ENCODE measurements around the gene KAT6B.

DNA sequence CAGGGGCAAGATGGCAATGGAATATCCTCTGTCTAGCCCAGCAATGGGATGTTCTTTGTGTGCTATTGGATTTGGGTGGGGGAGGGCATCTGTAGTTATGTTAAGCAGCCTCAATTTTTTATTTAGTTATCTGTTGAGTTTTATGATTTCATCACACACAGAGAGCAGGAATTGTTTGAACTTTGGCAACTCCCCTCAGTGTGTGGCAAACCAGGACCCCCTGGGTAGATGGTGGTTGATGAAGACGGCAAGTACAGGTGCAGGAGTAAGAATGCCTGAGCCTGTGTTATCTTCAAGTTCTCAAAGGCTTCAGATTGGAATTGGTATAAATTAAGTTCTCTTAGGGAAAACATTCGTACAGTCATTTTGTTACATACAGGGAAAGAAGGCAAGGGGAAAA lies 142.7 kb downstream of the KAT6B start:
- TF ChIP-seq CTCF (IDR thresholded peaks at IDR 0.05) (no peak), ZFX (IDR thresholded peaks at IDR 0.05; ENCODE audit: borderline replicate concordance) (no peak)

All from 22Rv1 (cell line).